GM23338 (cell line): ENCODE measurements around the gene MPHOSPH10. TPM values are rescaled to one million over a fixed set of nuclear protein-coding genes. Genes with fewer than 3 reads are reported as not detected.
A peak's percentile ranks its signal among the peaks of the same experiment; 100 is the strongest.

Experiments used
- ATAC-seq: fragments of 200-7000 bp; cut with Tn5 transposase; 3 replicates; pipeline ENCODE4 v1.9.1; 2020
- DNase-seq: peaks from one replicate; pipeline ENCODE4 v3.0.0-alpha.2; 2015; ENCODE audit warnings: low spot score
- H2AFZ ChIP-seq: fragments of 200-600 bp; sonication (generic); 2 replicates; pipeline ENCODE4 v1.8.0; 2016; ENCODE audit warnings: antibody characterized with exemption, mild to moderate bottlenecking, moderate library complexity
- H3F3A ChIP-seq: fragments of 200-600 bp; sonication (generic); replicated peaks from 2 replicates; pipeline ENCODE4 v1.8.0; 2017; ENCODE audit warnings: antibody characterized with exemption, mixed run types, low read depth
- H3K27ac ChIP-seq: fragments of 200-600 bp; sonication (generic); 2 replicates; pipeline ENCODE4 v1.6.1; 2016; ENCODE audit warnings: low read depth
- H3K27me3 ChIP-seq: fragments of 200-600 bp; sonication (generic); 2 replicates; pipeline ENCODE4 v1.8.0; 2016; ENCODE audit warnings: mild to moderate bottlenecking, mixed run types, moderate library complexity; ENCODE audit not compliant: insufficient read depth
- H3K36me3 ChIP-seq: fragments of 200-600 bp; sonication (generic); 2 replicates; pipeline ENCODE4 v1.8.0; 2016; ENCODE audit warnings: mild to moderate bottlenecking; ENCODE audit not compliant: insufficient read depth
- H3K4me1 ChIP-seq: fragments of 200-600 bp; sonication (generic); 2 replicates; pipeline ENCODE4 v1.8.0; 2016; ENCODE audit warnings: mild to moderate bottlenecking, moderate library complexity; ENCODE audit not compliant: insufficient read depth
- H3K4me2 ChIP-seq: fragments of 200-600 bp; sonication (generic); 2 replicates; pipeline ENCODE4 v1.7.1; 2017; ENCODE audit warnings: mixed run types
- H3K4me3 ChIP-seq: fragments of 200-600 bp; sonication (generic); 2 replicates; pipeline ENCODE4 v1.6.1; 2016; ENCODE audit warnings: mixed run types
- H3K79me2 ChIP-seq: fragments of 200-600 bp; sonication (generic); replicated peaks from 2 replicates; pipeline ENCODE4 v1.8.0; 2017; ENCODE audit warnings: mild to moderate bottlenecking; ENCODE audit not compliant: insufficient read depth
- H3K9me2 ChIP-seq: fragments of 200-600 bp; sonication (generic); 2 replicates; pipeline ENCODE4 v1.8.0; 2017; ENCODE audit not compliant: insufficient read depth
- H4K20me1 ChIP-seq: fragments of 200-600 bp; sonication (generic); replicated peaks from 2 replicates; pipeline ENCODE4 v1.8.0; 2017; ENCODE audit warnings: mild to moderate bottlenecking; ENCODE audit not compliant: insufficient read depth
- H3K27ac Mint-ChIP-seq: 2 replicates; pipeline ENCODE4 v1.8.0; 2020; ENCODE audit warnings: inconsistent platforms, mild to moderate bottlenecking, moderate library complexity, mixed read lengths
- H3K27me3 Mint-ChIP-seq: 3 replicates; pipeline ENCODE4 v1.8.0; 2022; ENCODE audit warnings: low read depth, mild to moderate bottlenecking, moderate library complexity, mixed read lengths, inconsistent platforms; ENCODE audit not compliant: insufficient read depth, poor library complexity
- H3K36me3 Mint-ChIP-seq: 3 replicates; pipeline ENCODE4 v1.8.0; 2021; ENCODE audit warnings: low read depth, mild to moderate bottlenecking, inconsistent platforms, moderate library complexity, mixed read lengths
- H3K4me1 Mint-ChIP-seq: 3 replicates; pipeline ENCODE4 v1.8.0; 2020; ENCODE audit warnings: mild to moderate bottlenecking, inconsistent platforms, mixed read lengths
- H3K4me3 Mint-ChIP-seq: 3 replicates; pipeline ENCODE4 v1.8.0; 2021; ENCODE audit warnings: moderate library complexity, mild to moderate bottlenecking, inconsistent platforms, mixed read lengths
- H3K9me3 Mint-ChIP-seq: 3 replicates; pipeline ENCODE4 v1.8.0; 2020; ENCODE audit warnings: moderate library complexity, mild to moderate bottlenecking, inconsistent platforms, mixed read lengths
- CTCF ChIP-seq, 2 experiments: fragments of 200-600 bp in 1 of 2; sonication (generic) in 1 of 2; conservative IDR thresholded peaks; 2 replicates each; pipeline versions ENCODE4 v1.5.1 to v1.6.1; 2016 to 2017; ENCODE audit warnings: antibody characterized with exemption in 2 of 2, low read depth in 2 of 2, mild to moderate bottlenecking in 2 of 2, moderate library complexity in 1 of 2
- JUNB ChIP-seq: IDR thresholded peaks from one replicate; pipeline ENCODE4 v1.6.1; 2016; ENCODE audit warnings: antibody characterized with exemption; ENCODE audit not compliant: unreplicated experiment
- NANOG ChIP-seq: IDR thresholded peaks from 2 replicates; pipeline ENCODE4 v1.6.1; 2016; ENCODE audit warnings: antibody characterized with exemption, borderline replicate concordance
- ZNF462 ChIP-seq: fragments of 250-450 bp; sonication (Bioruptor Pico); IDR thresholded peaks from 2 replicates; pipeline ENCODE4 v1.5.0; 2020; ENCODE audit warnings: mild to moderate bottlenecking, moderate library complexity
- polyA plus RNA-seq: library from polyadenylated mRNA; unstranded; fragments of >200 nt; fragmentation: Nextera tagmentation; extraction: Ambion mirVana; gene quantifications from 2 replicates; pipeline ENCODE4 v1.2.1, GENCODE V29; 2016
- total RNA-seq: library from RNA; depleted of rRNA; stranded (reverse); fragments of >200 nt; shearing (Covaris generic); gene quantifications from 2 replicates; pipeline ENCODE4 v1.2.3, GENCODE V29; 2014

Gene MPHOSPH10
- total and polyA plus RNA-seq, 2 experiments from 2014 or later, result 23.8 to 64.8 TPM

- Mint-ChIP-seq H3K27ac (no peak overlapping the region), H3K9me3 (no peaks in the 10 kb centered on the region), H3K4me3 (no peak overlapping the region), H3K4me1 (peaks cover 27% of the 10 kb centered on the region), H3K27me3 (peaks cover 5% of the 10 kb centered on the region), H3K36me3 (peaks cover 10% of the 10 kb centered on the region)
- H2AFZ ChIP-seq, result no peak overlapping the region
- TF ChIP-seq ZNF462 (CRISPR knock-in tag), result no peak
- TF ChIP-seq CTCF (conservative IDR thresholded peaks at IDR 0.05; ENCODE audit: low read depth in 2 of 2), result peak; percentile 33 to 57
- TF ChIP-seq NANOG, result no peak
- no peak for TF ChIP-seq JUNB
- ATAC-seq (no peak; the same call in 2 of the 3 replicates), DNase-seq (no peak)
- no peaks in the 10 kb centered on the region; the same call in 1 of the 2 replicates for H4K20me1 ChIP-seq
- H3K36me3 ChIP-seq, result no peaks in the 10 kb centered on the region
- no peaks in the 10 kb centered on the region for H3K79me2 ChIP-seq
- no peak overlapping the region for H3K4me2 ChIP-seq
- no peaks in the 10 kb centered on the region for H3K9me2 ChIP-seq
- H3K4me1 ChIP-seq, result peaks cover 25% of the 10 kb centered on the region
- H3K27ac ChIP-seq, result no peak overlapping the region
- no peaks in the 10 kb centered on the region for H3K27me3 ChIP-seq
- H3K4me3 ChIP-seq, result no peak overlapping the region
- no peaks in the 10 kb centered on the region for H3F3A ChIP-seq
Observed at GRCh38 chr2:71190656-71191569, 60.5 kb downstream of the MPHOSPH10 start.
